GM19324 (cell line): ENCODE results near the gene PRDX5.

Source experiments
- ATAC-seq: cut with Tn5 transposase; IDR thresholded peaks from one replicate; pipeline ENCODE4 v1.9.1; 2021; ENCODE audit warnings: mild to moderate bottlenecking, moderate library complexity; ENCODE audit not compliant: unreplicated experiment, low FRiP score

The PRDX5 gene

GRCh38 chr11:64317961-64318765, at the start of gene PRDX5:
TSS of gene PRDX5 (plus strand) at chr11:64318121. CDS start at chr11:64318216, 95 bp downstream.
- ATAC-seq, result peak; percentile 82

GRCh38 chr11:64268893-64269539, 48.9 kb upstream of the PRDX5 start:
- peak; percentile 18 for ATAC-seq

DNA sequence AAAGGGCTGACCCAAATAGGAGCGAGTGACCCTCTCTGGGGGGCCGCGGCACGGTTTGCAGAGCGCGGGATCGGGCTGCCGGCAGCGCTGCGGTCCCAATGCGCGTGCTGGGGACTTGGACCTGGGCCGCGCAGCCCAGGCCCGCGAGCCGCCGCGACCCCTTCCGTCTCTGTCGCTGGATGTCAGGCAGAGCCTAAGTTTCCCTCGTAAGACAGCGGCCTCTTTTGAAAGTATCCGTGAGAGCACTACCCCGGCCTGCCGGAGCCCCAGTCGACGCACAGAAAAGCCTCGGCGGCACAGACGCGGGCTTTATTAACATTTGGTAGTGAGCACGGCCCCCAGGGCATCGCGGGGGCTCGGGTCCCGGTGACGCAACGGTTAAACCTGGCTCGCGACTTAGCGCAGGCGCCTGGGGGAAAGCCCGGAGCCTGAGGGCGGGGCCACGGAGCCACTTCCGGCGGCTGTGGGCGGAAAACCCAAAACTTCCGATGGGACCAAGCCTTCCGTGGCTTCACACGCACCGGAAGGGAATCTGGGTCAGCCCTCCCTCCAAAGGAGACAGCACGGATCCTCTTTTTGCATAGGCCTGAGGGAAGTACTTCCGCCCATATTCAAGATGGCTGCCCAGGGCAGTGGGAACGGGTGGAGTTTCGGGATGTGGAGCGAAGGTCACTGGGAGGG, 48.2 kb upstream of the PRDX5 start:
- peak; percentile 81 for ATAC-seq

- no peak for ATAC-seq
These were observed 42.7 kb upstream of the PRDX5 start for GRCh38 chr11:64275031-64275800.

DNA sequence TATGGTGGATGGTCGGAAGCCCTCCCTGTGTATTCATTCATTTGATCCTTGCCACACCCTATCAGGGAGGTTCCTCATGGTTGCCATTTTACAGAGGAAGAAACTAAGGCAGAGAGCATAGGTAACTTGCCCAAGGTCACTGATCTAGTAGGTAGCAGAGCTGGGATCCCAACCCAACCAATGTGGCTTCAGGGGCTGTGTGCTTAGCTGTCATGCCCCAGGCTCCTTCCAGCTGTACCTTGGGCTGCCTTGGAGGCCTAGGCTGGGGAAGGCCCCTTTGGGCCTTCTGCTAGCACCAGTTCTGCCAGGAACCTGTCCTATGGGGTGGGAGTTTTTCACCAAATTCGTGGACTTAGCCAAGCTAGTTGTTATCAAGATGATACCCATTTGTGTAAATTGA, 42.1 kb upstream of the PRDX5 start:
- ATAC-seq, result no peak

- ATAC-seq, result no peak
These were observed 41.1 kb upstream of the PRDX5 start for GRCh38 chr11:64276653-64277431.

GRCh38 chr11:64278576-64279190, 39.2 kb upstream of the PRDX5 start:
- no peak for ATAC-seq

DNA sequence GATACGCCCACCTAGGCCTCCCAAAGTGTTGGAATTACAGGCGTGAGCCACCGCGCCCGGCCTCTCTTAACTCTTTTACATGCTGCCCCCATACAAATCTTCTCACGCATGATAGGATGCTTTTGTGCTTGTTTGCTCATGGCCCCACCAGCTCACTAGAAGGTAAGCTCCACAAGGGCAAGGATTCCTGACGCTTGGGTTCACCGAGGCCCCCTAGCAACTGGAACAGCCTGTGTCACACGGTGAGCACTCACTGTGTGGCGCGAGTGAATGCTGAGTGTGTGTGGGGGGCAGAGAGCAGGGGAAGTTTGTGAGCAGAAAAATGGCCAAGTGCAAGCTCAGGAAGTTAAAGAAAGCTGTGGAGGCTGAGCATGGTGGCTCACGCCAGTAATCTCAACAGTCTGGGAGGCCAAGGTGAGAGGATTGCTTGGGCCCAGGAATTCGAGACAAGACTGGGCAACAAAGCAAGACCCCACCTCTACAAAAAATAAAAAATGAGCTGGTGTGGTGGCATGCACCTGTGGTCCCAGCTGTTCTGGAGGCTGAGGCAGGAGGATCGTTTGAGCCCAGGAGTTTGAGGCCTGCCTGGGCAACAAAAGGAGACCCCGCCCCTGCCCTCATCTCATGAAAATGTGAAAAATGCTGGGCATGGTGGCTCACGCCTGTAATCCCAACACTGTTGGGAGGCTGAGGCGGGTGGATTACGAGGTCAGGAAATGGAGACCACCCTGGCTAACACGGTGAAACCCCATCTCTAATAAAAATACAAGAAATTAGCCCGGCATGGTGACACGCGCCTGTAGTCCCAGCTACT, 35.8 kb upstream of the PRDX5 start:
- no peak for ATAC-seq

DNA sequence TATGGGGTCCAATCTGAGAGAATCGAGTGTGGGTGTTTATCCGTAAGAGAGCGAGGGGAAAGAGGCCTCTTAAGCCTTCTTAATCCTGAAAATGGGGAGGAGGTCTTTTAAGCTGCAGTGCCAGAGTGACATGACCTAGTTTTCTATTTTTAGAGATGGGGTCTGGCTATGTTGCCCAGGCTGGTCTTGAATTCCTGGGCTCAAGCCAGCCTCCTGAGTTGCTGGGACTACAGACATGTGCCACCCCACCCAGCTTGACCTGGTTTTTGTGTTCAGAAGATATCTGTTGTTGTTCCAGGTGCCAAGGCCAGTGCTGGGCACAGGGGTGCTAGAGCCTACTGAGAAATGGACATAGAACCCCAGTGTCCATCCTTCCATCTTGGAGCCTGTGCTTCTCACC, 34.8 kb upstream of the PRDX5 start:
- ATAC-seq, result no peak

- ATAC-seq, result peak; percentile 50
These were observed 33.6 kb upstream of the PRDX5 start, which contains the start of gene BAD for GRCh38 chr11:64284048-64284961. TSS of gene BAD (minus strand) at chr11:64284665. CDS start at chr11:64284368, 297 bp downstream.

GRCh38 chr11:64284962-64285884, 32.7 kb upstream of the PRDX5 start, which contains the start of gene GPR137:
TSS of gene GPR137 (plus strand) at chr11:64285848. CDS start at chr11:64286525, 677 bp downstream.
- ATAC-seq, result peak; percentile 74

DNA sequence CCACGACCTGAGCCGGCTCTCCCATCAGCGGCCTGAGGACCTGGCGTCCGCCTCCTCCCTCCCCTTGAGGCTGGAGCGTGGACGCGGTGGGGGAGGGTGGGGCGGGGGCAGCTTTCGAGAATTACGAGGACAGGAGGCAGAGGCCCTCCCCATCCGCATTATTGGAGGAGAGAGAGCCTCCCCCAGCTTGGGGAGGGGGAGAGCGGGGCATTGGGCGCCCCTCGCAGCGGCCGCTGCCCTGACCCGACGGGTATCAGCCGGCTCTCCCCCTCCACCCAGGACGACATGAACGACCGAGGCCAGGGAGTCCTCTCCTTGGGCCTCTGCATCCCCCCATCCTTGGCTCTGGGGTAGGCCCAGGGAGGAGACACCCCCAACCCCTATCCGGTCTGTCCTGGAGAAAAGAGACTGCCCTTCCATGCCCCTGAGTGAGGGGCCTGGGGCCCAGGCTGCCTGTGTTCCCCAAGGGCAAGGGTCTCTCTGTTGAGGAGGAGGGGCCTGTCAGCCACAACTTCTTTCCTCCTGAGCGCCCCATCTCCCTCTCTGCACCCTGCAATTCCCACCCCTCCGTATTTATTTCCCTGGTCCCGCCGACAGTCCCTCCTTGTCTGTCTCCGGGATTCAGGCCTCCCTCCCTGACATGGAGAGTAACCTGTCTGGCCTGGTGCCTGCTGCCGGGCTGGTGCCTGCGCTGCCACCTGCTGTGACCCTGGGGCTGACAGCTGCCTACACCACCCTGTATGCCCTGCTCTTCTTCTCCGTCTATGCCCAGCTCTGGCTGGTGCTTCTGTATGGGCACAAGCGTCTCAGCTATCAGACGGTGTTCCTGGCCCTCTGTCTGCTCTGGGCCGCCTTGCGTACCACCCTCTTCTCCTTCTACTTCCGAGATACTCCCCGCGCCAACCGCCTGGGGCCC, 31.8 kb upstream of the PRDX5 start:
- ATAC-seq, result no peak

GRCh38 chr11:64286801-64287159, 31.1 kb upstream of the PRDX5 start:
- no peak for ATAC-seq

DNA sequence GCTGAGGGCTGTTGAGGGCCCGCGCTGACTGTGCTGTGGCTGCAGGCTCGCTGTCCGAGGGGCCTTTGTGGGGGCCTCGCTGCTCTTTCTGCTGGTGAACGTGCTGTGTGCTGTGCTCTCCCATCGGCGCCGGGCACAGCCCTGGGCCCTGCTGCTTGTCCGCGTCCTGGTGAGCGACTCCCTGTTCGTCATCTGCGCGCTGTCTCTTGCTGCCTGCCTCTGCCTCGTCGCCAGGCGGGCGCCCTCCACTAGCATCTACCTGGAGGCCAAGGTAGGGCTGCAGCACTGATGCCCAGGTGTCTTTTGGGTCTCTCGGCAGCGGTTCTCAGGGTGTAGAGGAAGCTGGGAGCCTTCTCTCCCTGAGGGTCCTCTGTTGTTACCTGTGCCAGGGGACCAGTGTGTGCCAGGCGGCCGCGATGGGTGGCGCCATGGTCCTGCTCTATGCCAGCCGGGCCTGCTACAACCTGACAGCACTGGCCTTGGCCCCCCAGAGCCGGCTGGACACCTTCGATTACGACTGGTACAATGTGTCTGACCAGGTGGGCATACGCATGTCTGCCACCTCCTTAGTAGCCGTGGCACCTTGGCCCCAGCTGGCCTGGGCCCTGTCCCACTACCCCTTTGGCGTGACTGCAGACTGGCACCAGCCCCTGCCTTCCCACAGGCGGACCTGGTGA, 30.1 kb upstream of the PRDX5 start:
- ATAC-seq, result no peak

DNA sequence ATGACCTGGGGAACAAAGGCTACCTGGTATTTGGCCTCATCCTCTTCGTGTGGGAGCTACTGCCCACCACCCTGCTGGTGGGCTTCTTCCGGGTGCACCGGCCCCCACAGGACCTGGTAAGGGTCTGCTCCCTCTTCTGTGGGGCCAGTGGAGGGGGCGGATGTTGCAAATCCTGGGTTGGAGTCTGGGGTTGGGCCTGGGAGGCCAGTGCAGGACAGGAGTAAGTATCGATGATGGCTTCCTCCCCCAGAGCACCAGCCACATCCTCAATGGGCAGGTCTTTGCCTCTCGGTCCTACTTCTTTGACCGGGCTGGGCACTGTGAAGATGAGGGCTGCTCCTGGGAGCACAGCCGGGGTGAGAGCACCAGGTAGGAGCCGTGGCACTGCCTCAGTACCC, 29.6 kb upstream of the PRDX5 start:
- ATAC-seq, result no peak
